22Rv1 (cell line): ENCODE results near the gene PLSCR5.

ENCODE experiments used
- H3K27ac ChIP-seq: fragments of 450-650 bp; 2 replicates; pipeline ENCODE4 v1.5.1; 2017
- CTCF ChIP-seq: fragments of 450-650 bp; IDR thresholded peaks from 2 replicates; pipeline ENCODE4 v1.5.1; 2017; ENCODE audit warnings: mild to moderate bottlenecking
- ZFX ChIP-seq: fragments of 450-650 bp; IDR thresholded peaks from 2 replicates; pipeline ENCODE4 v1.6.1; 2017; ENCODE audit warnings: antibody characterized with exemption, borderline replicate concordance

The PLSCR5 gene

GRCh38 chr3:146557745-146558144 is 47.4 kb downstream of the PLSCR5 start:
- TF ChIP-seq ZFX, result no peak
- TF ChIP-seq CTCF, result no peak
- H3K27ac ChIP-seq, result no peak overlapping the region

GRCh38 chr3:146555311-146555710 is 49.8 kb downstream of the PLSCR5 start:
- no peak for TF ChIP-seq ZFX
- TF ChIP-seq CTCF, result no peak

GRCh38 chr3:146554151-146554760 is 50.9 kb downstream of the PLSCR5 start:
- TF ChIP-seq CTCF (no peak), ZFX (no peak)
- H3K27ac ChIP-seq, result no peak overlapping the region

More at GRCh38 chr3:146555311-146555710, 49.8 kb downstream of the PLSCR5 start:
- no peak overlapping the region for H3K27ac ChIP-seq

GRCh38 chr3:146550743-146551510 is 54.2 kb downstream of the PLSCR5 start:
- no peak overlapping the region for H3K27ac ChIP-seq

DNA sequence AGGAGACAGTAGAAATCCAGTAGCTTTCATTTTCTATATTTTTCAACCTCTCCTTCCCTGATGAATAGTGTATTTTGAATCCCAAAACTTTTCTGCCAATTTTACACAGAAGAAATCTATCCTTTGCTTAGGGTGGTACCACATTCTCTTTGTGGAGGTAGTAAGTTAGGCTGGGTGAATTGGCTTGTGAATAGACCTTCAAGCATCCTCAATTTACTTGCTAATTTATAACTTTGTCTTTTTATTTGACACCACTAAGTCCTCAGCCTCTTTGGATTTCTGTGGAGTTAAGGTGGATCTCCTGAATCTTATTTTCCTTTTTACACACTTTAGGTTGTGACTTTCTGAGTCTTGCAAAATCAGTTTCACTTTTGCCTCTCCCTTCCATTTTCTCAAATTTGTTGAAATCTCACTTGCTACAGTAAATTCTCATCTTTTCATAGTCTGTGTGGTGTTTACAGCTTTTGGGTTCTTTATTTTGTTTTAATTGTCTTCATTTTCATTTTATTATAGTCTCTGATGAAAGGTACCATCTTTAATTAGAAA is 55.0 kb downstream of the PLSCR5 start:
- TF ChIP-seq ZFX (no peak), CTCF (no peak)

More at GRCh38 chr3:146550743-146551510, 54.2 kb downstream of the PLSCR5 start:
- no peak for TF ChIP-seq CTCF
- TF ChIP-seq ZFX, result no peak

DNA sequence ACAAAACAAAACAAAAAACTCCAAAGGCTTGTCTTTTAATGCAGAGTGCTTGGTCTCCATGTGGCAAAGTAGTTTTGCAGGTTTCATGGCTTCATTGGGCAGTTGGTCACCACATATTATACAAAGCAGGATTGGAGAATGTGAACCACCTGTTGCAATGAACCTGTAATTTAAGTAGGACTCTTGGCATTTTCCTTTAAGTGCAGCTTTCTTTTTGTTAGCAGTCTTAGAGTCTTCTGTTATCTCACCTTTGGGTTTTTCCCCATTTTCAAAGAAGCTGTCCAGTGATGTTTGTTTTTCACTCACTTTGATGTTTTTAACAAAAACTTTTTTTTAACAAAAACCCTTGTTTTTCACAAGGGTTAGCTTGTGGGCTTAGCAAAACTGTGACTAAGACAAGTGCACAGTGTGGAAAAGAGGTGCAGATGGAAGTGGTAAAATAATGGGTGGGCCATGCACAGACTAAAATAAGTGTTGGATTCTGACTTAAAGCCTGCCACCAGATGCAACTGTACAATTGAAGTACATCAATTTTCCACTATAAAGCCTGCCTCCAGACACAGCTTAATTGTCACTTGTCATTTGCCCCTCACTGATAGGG is 57.8 kb downstream of the PLSCR5 start:
- H3K27ac ChIP-seq, result no peak overlapping the region
- no peak for TF ChIP-seq CTCF
- no peak for TF ChIP-seq ZFX

More for the DNA sequence above, 55.0 kb downstream of the PLSCR5 start:
- H3K27ac ChIP-seq, result no peak overlapping the region
